SKM-1 (cell line): ENCODE results near the gene SNRPN.
"Not testable (repeated sequence)": the region's sequence is repeated elsewhere in the genome, so short reads cannot be mapped to it uniquely, and the experiment has no call there.

ENCODE experiments used
- DNase-seq: peaks from one replicate; lab custom pipeline; 2025; ENCODE audit not compliant: unreplicated experiment; lab: John Stamatoyannopoulos, UW

SNRPN gene

DNA sequence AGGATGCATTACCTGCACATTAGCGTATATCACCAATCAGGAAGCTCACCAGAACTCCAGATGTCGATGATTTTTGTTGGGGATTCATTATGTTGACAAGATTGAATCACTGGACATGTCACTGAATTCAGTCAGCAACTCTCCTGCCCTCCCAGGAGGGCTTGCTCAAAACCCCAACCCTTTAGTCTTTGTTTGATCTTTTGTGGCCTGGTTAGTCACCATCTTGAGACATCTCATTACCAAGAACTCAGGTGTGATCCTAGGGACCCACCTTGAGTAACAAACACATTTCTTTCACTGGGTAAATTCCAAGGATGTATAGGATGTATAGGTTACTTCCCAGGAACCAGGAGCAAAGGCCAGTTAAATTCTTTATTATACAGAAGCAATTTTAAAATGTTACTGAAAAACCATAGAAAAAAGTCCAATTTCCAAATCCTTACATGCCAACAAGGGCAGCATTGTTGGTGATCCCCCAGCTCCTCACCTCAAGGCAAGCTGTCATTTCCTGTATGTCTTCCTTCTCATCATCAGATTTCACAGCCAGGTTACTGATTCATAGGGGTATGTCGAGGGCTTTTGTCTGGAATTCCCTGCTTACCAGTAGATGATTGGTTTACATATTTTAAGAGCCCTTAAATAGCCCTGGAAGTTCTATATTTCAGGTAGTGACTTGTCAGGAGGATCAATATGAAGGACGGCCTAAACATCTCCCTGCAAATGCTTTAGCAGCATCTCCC lies 11.7 kb downstream of the SNRPN start:
- no peak for DNase-seq

DNA sequence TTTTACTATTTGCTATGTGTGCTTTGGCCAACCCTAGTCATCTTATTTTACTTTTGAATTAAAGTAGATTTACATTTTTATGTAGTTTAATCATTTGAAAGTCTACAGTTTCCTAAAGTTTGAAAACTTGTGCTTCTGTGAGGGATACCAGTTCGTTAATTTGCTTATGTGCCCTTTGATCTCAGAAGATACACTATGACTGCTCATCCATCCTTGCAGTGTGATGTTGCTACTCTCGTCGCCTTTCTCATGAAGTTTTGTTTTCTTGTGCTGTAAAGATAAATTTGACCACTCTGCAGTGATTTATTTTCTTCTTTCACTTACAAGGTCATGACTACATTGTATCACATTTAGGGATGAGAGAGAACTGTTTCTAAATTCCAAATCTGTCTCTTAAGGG lies 16.3 kb downstream of the SNRPN start:
- DNase-seq: no peak

- DNase-seq: no peak
Observed at GRCh38 chr15:24971772-24972171, 17.0 kb downstream of the SNRPN start.

DNA sequence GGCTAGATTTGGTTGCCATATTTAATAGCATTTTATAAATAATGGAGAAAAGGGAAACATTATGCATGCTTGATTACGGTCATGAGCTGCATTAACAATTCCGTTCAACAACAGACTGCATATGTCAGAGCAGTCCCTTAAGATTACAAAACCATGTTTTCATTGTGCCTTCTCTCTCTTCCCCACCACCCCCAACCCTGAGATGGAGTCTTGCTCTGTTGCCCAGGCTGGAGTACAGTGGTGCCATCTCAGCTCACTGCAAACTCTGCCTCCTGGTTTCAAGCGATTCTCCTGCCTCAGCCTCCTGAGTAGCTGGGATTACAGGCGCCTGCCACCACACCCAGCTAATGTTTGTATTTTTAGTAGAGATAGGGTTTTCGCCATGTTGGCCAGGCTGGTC lies 17.9 kb downstream of the SNRPN start:
- DNase-seq: not testable (repeated sequence)

GRCh38 chr15:24976932-24977331 lies 22.1 kb downstream of the SNRPN start:
- DNase-seq: no peak

- no peak for DNase-seq
Observed at GRCh38 chr15:24977686-24978085, 22.9 kb downstream of the SNRPN start.

DNA sequence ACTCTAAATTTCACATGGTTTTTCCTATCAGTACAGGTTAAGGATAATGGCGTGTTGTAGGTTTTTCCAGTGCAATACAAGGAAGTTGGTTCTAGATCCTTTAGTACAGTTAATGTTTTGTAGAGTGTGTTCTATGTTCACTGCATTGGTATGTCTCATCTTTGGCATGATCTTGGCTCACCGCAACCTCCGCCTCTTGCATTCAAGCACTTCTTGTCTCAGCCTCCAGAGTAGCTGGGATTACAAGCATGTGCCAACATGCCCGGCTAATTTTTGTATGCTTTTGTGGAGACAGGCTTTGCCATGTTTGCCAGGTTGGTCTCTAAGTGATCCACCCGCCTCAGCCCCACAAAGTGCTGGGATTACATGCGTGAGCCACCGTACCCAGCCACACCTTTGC lies 30.4 kb downstream of the SNRPN start:
- no peak for DNase-seq

DNA sequence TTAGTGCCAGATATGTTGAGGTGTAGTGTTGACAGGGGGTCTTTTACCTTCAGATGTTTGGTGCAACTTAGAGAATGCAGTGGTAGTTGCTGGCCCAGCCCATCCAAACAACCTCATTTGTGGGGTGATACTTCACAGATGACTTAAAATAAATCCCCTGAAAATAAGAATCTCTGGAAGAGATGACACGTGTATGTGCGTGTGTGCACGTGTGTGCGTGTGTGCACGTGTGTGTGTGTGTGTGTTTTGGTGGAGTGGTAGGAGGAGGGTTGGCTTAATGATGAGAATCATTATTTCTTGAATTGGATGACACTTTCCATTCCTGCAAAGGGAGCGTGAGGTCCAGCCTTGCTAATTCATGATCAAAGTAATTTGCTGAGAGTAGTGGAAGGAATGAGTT lies 31.9 kb downstream of the SNRPN start:
- DNase-seq: no peak

- DNase-seq: no peak
Observed at GRCh38 chr15:25019434-25019833, 64.6 kb downstream of the SNRPN start.

- no peak for DNase-seq
Observed at GRCh38 chr15:25022233-25022632, 67.4 kb downstream of the SNRPN start.
